GM18909 (cell line): ENCODE data around the gene MINDY4.

Experiments used
- ATAC-seq: cut with Tn5 transposase; IDR thresholded peaks from one replicate; pipeline ENCODE4 v1.9.1; 2021; ENCODE audit warnings: mild to moderate bottlenecking; ENCODE audit not compliant: unreplicated experiment, poor library complexity

MINDY4 gene

GRCh38 chr7:30910411-30911073 is 139.3 kb downstream of the MINDY4 start:
- no peak for ATAC-seq

GRCh38 chr7:30911133-30911532 is 139.9 kb downstream of the MINDY4 start:
- ATAC-seq: no peak

DNA sequence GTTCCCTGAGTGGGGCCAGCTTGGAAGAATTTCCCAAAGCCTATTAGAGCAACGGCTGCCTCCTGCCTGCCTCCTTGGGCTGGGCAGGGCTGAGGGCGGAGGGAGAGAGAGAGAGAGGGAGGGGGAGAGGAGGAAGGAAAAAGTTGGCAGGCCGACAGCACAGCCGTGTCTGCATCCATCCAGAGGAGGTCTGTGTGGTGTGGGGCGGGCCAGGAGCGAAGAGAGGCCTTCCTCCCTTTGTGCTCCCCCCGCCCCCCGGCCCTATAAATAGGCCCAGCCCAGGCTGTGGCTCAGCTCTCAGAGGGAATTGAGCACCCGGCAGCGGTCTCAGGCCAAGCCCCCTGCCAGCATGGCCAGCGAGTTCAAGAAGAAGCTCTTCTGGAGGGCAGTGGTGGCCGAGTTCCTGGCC is 140.3 kb downstream of the MINDY4 start, which contains the start of gene AQP1:
Gene AQP1 (plus strand): TSS at position 293 of the 409 bp plus-strand sequence. CDS start 57 bp downstream, at position 350.
- no peak for ATAC-seq

DNA sequence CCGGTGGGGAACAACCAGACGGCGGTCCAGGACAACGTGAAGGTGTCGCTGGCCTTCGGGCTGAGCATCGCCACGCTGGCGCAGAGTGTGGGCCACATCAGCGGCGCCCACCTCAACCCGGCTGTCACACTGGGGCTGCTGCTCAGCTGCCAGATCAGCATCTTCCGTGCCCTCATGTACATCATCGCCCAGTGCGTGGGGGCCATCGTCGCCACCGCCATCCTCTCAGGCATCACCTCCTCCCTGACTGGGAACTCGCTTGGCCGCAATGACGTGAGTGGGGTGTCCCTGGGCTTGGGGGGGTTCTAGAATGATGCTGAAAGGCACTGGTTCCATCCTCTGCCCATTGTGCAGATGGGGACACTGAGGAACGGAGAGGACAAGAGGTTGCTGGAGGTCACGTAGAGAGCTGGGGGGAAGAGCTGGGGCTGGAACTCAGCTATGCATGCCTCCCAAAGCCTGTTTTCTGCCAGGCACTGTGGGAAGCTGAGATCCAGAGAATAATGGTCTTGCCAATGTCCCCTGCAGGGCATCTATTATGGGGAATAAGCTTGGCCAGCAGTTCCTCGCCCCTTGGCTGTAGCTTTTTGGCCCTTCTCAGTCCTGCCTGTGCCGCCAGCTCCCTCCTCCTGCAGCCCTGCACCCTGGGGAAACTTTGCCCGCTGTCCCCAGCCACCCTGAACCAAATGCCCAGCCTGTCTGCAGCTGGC is 141.0 kb downstream of the MINDY4 start:
- ATAC-seq: no peak

GRCh38 chr7:30912731-30912985 is 141.4 kb downstream of the MINDY4 start:
- ATAC-seq: no peak

- ATAC-seq: no peak
Measured at GRCh38 chr7:30912986-30913811, 142.0 kb downstream of the MINDY4 start.

DNA sequence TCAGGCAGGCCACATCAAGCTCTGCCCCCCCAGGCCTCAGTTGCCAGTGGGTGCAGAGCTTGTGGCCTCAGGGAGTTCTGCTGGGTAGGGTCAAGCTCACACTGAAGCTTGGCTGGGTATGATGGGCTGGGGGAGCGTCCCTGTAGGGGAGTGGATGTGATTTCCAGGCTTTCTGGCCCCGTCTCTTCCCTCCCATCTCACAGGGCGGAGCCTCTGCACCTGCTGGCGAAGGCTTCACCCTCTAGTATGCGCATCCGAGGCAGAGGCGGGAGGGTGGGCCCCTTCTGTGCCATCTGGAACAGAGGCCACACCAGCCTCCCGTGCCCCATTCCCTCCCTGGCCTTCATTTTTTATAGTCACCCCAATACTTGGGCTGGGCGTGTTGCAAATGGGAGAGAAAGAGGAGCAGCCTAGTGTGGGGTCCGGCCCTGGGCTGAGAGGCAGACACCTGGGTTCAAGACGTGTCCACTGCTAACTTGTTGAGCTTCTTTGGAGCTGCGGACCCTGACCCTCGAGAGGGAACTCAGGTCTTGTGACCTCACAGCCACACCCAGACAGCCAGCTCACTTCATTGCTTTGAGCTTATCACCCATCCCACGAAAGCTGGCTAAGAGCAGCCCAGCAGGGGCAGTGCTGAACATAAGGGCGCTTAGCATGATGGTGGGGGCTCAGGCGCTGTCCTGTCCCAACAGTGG is 142.8 kb downstream of the MINDY4 start:
- no peak for ATAC-seq

GRCh38 chr7:30914596-30914995 is 143.4 kb downstream of the MINDY4 start:
- no peak for ATAC-seq

GRCh38 chr7:30915005-30915601 is 143.9 kb downstream of the MINDY4 start:
- no peak for ATAC-seq

GRCh38 chr7:30915751-30916150 is 144.5 kb downstream of the MINDY4 start:
- ATAC-seq: no peak

DNA sequence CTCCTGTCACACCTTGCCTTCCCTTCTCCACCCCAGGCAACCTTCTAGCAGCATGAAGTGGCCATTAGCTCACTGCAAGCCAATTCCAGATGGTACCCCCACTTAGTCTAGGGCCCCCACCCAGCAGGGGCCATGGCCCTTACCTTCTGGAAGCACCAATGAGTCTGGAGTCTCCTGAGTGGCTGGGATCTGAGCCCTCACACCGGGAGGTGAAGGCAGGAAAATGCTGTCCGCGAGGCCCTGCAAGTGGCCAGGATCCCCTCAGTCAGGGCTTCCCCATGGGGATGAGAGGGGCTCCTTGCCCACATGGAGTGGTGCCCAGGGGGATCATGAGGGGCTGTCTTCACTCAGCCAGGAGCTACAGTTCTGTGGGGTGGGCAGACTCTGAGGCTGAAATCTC is 145.0 kb downstream of the MINDY4 start:
- ATAC-seq: no peak

DNA sequence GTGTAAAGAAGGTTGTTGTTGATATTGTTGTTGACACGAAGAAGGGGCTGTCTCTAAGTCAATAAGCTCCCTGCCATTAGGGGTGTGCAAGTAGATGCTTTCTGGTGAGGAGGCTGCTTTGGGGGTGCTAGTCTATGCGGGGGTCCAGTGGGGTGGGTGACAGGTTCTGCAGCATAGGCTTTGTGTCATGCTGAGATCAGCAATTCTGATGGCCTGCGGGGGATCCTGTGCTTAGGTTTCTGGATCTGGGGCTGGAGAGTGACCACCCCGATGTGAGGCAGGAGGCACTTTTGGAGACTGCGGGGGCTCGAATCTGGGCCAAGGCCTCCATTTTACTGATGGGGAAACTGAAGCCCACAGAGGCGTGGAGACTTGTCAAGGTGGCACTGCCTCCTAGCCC is 145.6 kb downstream of the MINDY4 start:
- ATAC-seq: no peak

GRCh38 chr7:30917216-30917893 is 146.1 kb downstream of the MINDY4 start:
- no peak for ATAC-seq

GRCh38 chr7:30918676-30919075 is 147.5 kb downstream of the MINDY4 start:
- ATAC-seq: no peak

- ATAC-seq: no peak
Measured at GRCh38 chr7:30920021-30920583, 148.9 kb downstream of the MINDY4 start.

DNA sequence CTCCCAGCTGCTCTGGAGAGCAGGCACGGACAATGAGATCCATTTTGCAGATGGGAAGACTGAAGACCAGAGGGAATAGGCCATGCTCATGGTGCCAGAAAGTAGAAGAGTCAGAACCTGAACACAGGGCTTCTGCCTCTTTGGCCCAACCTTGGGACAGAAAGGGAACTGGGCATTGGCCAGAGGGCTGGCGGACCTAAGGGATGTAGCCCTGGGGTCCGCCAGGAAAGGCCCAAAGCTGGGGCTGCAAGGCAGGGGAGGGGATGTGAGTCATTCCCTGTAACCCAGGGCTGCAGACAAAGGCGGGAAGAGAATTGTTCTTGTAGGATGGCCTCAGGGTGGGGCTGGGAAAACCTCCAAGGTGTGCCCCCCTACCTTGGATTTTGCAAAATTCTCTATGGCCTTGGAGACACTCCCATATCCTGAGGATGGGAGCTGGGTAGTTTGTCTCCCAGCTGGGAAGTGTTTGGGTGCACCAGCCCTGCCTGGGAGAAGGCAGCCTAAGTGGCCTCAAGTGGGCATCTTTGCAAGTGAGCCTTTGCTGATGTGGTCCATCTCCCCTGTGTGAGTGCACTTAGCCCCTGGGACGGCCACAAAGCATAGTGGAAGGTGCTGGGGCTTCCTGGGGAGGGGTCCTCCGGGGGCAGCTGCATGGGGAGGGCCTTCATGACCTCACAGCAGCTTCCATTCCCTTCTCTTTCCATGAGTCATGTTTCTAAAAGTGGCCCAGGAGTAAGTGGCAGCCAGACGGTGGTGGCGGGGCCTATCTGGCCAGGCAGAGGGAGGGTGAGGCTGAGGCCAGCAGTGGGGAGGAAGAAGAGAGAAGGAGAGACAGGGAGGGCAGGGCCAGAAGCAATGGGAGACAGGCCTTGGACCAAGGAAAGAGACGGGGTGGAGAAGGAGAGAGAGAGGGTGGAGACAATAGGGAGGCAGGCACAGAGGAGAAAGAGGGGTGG is 149.6 kb downstream of the MINDY4 start:
- no peak for ATAC-seq

DNA sequence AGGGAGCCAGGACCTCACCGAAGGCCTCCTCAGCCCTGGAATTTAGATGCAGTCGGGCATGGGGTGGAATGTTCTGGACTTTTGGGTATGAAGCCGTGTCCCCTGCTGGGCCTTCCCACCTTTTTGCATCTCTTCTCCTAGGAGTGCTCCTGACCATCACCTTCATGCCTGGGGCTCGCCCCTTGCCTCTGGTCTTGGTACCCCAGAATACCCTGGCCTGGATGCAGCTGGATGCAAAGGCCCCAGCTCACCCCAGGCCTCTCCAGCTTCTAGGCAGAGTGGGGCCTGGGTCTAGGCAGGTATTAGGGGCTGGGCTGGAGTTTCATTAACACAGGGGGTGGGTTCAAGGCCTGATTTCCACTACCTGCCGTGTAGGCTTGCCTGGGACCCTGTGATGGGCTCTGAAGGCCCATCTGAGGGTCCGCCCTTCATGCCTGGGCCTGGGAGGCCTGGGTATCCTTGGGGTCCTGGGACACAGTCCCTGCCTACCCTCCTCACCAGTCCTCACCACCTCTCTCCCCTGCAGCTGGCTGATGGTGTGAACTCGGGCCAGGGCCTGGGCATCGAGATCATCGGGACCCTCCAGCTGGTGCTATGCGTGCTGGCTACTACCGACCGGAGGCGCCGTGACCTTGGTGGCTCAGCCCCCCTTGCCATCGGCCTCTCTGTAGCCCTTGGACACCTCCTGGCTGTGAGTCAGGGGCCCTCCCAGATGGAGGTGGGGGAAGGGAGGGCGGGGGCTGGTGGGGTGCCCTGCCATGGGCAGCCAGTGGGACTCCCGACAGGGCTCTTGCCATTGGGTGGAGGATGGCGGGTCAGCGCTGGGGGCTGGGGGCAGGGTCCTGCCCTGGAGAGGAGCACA is 150.6 kb downstream of the MINDY4 start:
- no peak for ATAC-seq
